Activated T-helper 17 cell treated with anti-CD3 and anti-CD28 coated beads, Interleukin-2, amount 50 U/mL, for 72 hours (primary cell): ENCODE data around the gene FAM200B. TPM values are rescaled to one million over a fixed set of nuclear protein-coding genes. Genes with fewer than 3 reads are reported as not detected.

Experiments used
- ATAC-seq: fragments of 150-1000 bp; cut with Tn5 transposase; replicated peaks from 2 replicates; pipeline ENCODE4 v1.10.0; 2021; ENCODE audit warnings: mild to moderate bottlenecking, moderate library complexity
- H3K27ac Mint-ChIP-seq: one replicate; pipeline ENCODE4 v1.8.0; 2022; ENCODE audit warnings: mixed read lengths
- H3K27me3 Mint-ChIP-seq: one replicate; pipeline ENCODE4 v1.8.0; 2022; ENCODE audit warnings: mixed read lengths
- H3K36me3 Mint-ChIP-seq: one replicate; pipeline ENCODE4 v1.8.0; 2022; ENCODE audit warnings: low read depth, mild to moderate bottlenecking, mixed read lengths
- H3K4me1 Mint-ChIP-seq: one replicate; pipeline ENCODE4 v1.8.0; 2022; ENCODE audit warnings: mixed read lengths
- H3K4me3 Mint-ChIP-seq: one replicate; pipeline ENCODE4 v1.8.0; 2022; ENCODE audit warnings: mild to moderate bottlenecking, mixed read lengths
- H3K9me3 Mint-ChIP-seq: one replicate; pipeline ENCODE4 v1.8.0; 2022; ENCODE audit warnings: mixed read lengths
- total RNA-seq, 2 donors: library from RNA; stranded (reverse); gene quantifications; one replicate each; pipeline ENCODE4 v1.2.3, GENCODE V29; 2022

Gene FAM200B
- total RNA-seq, 2 donors from 2014 or later: 9.2 to 10.3 TPM

DNA sequence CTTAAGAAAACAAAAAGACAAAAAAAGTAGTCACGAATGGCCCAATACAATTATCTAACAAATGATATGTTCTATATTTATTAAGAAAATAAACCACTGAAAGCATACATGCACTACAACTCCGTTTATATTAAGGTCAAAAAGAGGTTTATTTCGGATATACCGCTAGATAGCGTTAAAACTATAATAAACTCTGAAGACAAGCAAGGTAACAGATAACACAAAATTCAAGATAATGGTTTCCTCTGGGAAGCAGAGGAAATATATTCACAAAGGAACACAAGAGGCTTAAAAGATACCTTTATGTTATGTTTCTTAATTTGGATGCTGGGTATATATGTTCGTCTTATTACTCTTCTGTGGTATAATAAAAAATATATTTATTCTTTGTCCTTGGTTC lies 4.7 kb upstream of the FAM200B start:
- Mint-ChIP-seq H3K27me3 (no peaks in the 10 kb centered on the region), H3K27ac (no peak overlapping the region), H3K36me3 (peaks cover 16% of the 10 kb centered on the region), H3K4me3 (no peak overlapping the region), H3K9me3 (no peaks in the 10 kb centered on the region), H3K4me1 (peaks cover 8% of the 10 kb centered on the region)
- no peak for ATAC-seq

DNA sequence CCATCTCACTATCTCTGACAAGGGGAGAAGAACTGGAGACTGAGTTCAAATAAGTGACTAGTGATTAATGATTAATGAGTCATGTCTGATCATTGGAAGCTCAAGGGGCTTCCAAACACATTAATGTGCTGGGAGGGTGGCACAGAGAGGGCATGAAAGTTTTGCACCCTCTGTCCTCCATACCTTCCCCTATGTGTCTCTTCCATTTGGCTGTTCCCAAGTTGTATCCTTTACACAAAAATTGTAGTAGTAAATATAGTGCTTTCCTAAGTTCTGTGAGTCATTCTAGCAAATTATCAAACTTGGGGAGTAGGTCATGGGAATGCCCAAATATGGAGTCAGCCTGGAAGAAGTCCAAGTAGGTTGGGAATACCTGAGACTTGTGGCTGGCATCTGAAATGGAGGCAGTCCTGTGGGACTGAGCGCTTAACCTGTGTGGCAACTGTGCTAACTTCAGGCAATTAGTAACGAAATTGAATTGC lies 4.1 kb upstream of the FAM200B start:
- no peak overlapping the region for H3K27ac Mint-ChIP-seq
- H3K36me3 Mint-ChIP-seq: peaks cover 23% of the 10 kb centered on the region
- H3K27me3 Mint-ChIP-seq: no peaks in the 10 kb centered on the region
- H3K4me3 Mint-ChIP-seq: no peak overlapping the region
- ATAC-seq: no peak
- H3K4me1 Mint-ChIP-seq: peaks cover 15% of the 10 kb centered on the region
- H3K9me3 Mint-ChIP-seq: no peaks in the 10 kb centered on the region

DNA sequence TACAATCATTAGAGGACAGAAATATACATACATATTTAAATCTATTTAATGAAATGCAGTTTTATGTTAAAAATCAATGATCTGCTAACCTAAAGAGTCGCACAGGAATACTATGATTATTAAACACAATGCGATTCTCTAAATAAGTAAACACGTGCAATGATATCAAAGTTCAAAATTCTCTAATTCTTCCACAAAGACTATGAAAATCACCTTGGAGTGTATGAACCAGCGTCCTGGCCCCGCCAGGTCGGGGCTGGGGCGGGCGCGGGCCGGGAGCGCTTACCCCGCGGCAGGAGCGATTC lies 608 bp upstream of the FAM200B start:
- no peak for ATAC-seq
- H3K27ac Mint-ChIP-seq: peak overlapping the region; percentile 99
- H3K4me1 Mint-ChIP-seq: peaks cover 28% of the 10 kb centered on the region
- no peaks in the 10 kb centered on the region for H3K9me3 Mint-ChIP-seq
- H3K27me3 Mint-ChIP-seq: no peaks in the 10 kb centered on the region
- peaks cover 25% of the 10 kb centered on the region for H3K36me3 Mint-ChIP-seq
- H3K4me3 Mint-ChIP-seq: peak overlapping the region; percentile 100

- ATAC-seq: no peak
- peaks cover 40% of the 10 kb centered on the region for H3K36me3 Mint-ChIP-seq
- peak overlapping the region; percentile 100 for H3K4me3 Mint-ChIP-seq
- H3K4me1 Mint-ChIP-seq: peaks cover 28% of the 10 kb centered on the region
- H3K9me3 Mint-ChIP-seq: no peaks in the 10 kb centered on the region
- H3K27ac Mint-ChIP-seq: peak overlapping the region; percentile 99
- H3K27me3 Mint-ChIP-seq: no peaks in the 10 kb centered on the region
Observed at GRCh38 chr4:15682242-15683142, 865 bp downstream of the FAM200B start.

DNA sequence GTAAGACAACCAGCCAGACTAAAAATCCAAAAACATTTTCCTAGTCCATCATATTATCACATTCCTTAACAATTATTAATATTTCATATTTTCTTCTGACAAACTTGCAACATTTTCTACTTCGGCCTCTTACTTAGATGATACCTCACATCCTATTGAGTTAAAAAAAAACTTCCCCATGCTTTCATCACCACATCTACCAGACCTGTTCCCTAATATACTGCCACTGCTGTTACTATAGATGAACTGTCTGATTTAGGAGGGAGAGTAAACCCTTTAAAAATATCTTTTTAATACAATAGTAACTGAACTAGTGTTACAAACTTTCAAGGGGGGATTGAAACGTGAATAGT lies 1.5 kb downstream of the FAM200B start:
- H3K4me1 Mint-ChIP-seq: peaks cover 28% of the 10 kb centered on the region
- H3K27ac Mint-ChIP-seq: no peak overlapping the region
- peaks cover 46% of the 10 kb centered on the region for H3K36me3 Mint-ChIP-seq
- H3K27me3 Mint-ChIP-seq: no peaks in the 10 kb centered on the region
- peak overlapping the region; percentile 100 for H3K4me3 Mint-ChIP-seq
- no peak for ATAC-seq
- no peaks in the 10 kb centered on the region for H3K9me3 Mint-ChIP-seq

- Mint-ChIP-seq H3K27ac (no peak overlapping the region), H3K27me3 (no peaks in the 10 kb centered on the region), H3K4me3 (no peak overlapping the region), H3K4me1 (peaks cover 28% of the 10 kb centered on the region), H3K9me3 (no peaks in the 10 kb centered on the region), H3K36me3 (peaks cover 51% of the 10 kb centered on the region)
- ATAC-seq: no peak
Observed at GRCh38 chr4:15684498-15684897, 2.9 kb downstream of the FAM200B start.

GRCh38 chr4:15688051-15688450 lies 6.4 kb downstream of the FAM200B start:
- ATAC-seq: no peak
- no peak overlapping the region for H3K27ac Mint-ChIP-seq
- H3K4me3 Mint-ChIP-seq: no peak overlapping the region

GRCh38 chr4:15689540-15689939 lies 7.9 kb downstream of the FAM200B start:
- H3K4me3 Mint-ChIP-seq: no peak overlapping the region
- H3K36me3 Mint-ChIP-seq: peaks cover 28% of the 10 kb centered on the region
- H3K27ac Mint-ChIP-seq: no peak overlapping the region
- H3K9me3 Mint-ChIP-seq: no peaks in the 10 kb centered on the region
- H3K4me1 Mint-ChIP-seq: no peaks in the 10 kb centered on the region
- no peak for ATAC-seq
- no peaks in the 10 kb centered on the region for H3K27me3 Mint-ChIP-seq

More at GRCh38 chr4:15688051-15688450, 6.4 kb downstream of the FAM200B start:
- Mint-ChIP-seq H3K27me3 (no peaks in the 10 kb centered on the region), H3K4me1 (peaks cover 9% of the 10 kb centered on the region), H3K36me3 (peaks cover 28% of the 10 kb centered on the region), H3K9me3 (no peaks in the 10 kb centered on the region)

DNA sequence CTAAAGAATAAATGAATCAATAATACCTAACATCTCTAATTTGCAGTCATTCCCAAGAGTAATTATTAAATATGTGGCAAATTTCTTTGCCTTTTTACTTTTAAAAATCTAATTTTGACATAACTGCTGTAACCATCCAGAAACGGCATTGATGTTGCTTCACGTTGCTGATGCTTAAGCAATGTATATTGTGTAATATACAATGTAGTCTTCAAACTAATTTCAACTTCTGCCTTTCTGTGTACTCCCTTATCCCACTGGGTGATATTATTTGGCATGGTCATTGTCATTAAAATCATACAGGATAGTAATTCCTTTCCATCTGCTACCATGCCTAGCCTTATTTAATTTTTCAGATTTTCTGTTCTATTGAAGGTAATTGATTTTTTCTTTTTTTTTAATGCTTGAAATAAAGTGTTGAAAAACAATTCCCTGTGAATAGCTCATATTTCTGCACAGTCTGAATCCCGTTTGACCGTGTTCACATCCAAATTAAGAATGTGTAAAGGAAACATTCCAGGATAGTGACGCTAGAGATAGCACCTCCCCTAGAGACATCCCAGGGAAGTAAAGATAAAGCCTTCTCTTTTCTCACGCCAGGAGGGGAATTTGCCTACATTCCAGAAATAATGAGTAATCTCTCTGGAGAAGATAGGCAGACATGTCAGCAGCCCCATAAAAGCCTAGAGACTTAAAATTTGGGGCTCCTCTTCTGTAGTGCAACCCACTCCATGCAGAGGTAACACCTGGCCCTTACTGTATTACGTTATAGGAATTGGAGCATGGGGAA lies 8.6 kb downstream of the FAM200B start:
- H3K36me3 Mint-ChIP-seq: peaks cover 28% of the 10 kb centered on the region
- no peak for ATAC-seq
- no peaks in the 10 kb centered on the region for H3K27me3 Mint-ChIP-seq
- H3K27ac Mint-ChIP-seq: no peak overlapping the region
- no peak overlapping the region for H3K4me3 Mint-ChIP-seq
- H3K9me3 Mint-ChIP-seq: no peaks in the 10 kb centered on the region
- no peaks in the 10 kb centered on the region for H3K4me1 Mint-ChIP-seq

- ATAC-seq: no peak
- H3K9me3 Mint-ChIP-seq: no peaks in the 10 kb centered on the region
- peaks cover 22% of the 10 kb centered on the region for H3K36me3 Mint-ChIP-seq
- H3K4me1 Mint-ChIP-seq: no peaks in the 10 kb centered on the region
- H3K27me3 Mint-ChIP-seq: no peaks in the 10 kb centered on the region
- no peak overlapping the region for H3K27ac Mint-ChIP-seq
- no peak overlapping the region for H3K4me3 Mint-ChIP-seq
Observed at GRCh38 chr4:15691346-15692135, 9.9 kb downstream of the FAM200B start.

GRCh38 chr4:15692602-15693001 lies 11.0 kb downstream of the FAM200B start:
- Mint-ChIP-seq H3K27me3 (peaks cover 5% of the 10 kb centered on the region), H3K4me1 (no peaks in the 10 kb centered on the region), H3K27ac (no peak overlapping the region), H3K9me3 (no peaks in the 10 kb centered on the region), H3K4me3 (no peak overlapping the region), H3K36me3 (peaks cover 11% of the 10 kb centered on the region)
- no peak for ATAC-seq

DNA sequence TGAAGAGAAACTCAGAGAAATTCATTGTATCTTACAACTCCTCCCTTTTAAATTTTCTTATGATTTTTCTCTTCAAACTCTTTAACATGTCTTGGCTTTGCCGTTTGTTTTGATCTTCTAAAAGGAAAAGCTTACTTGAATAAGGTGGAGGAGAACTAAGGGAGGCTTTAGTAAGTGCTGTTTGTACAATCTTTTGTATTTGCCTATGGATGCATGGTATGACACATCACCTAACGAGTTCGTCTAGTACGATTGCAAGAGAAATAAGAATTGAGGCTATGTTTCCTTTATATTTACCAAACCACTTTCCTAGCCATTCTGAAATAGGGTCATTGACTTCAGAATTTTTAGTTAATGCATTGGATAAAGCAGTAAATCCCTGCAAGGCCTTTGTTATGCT lies 12.8 kb downstream of the FAM200B start:
- no peak for ATAC-seq
- Mint-ChIP-seq H3K27me3 (peaks cover 5% of the 10 kb centered on the region), H3K4me1 (no peaks in the 10 kb centered on the region), H3K27ac (no peak overlapping the region), H3K4me3 (no peak overlapping the region), H3K9me3 (no peaks in the 10 kb centered on the region), H3K36me3 (no peaks in the 10 kb centered on the region)

- Mint-ChIP-seq H3K36me3 (no peaks in the 10 kb centered on the region), H3K4me3 (no peak overlapping the region), H3K27ac (no peak overlapping the region), H3K9me3 (no peaks in the 10 kb centered on the region), H3K4me1 (no peaks in the 10 kb centered on the region), H3K27me3 (peaks cover 8% of the 10 kb centered on the region)
- ATAC-seq: no peak
Observed at GRCh38 chr4:15695240-15695699, 13.6 kb downstream of the FAM200B start.

DNA sequence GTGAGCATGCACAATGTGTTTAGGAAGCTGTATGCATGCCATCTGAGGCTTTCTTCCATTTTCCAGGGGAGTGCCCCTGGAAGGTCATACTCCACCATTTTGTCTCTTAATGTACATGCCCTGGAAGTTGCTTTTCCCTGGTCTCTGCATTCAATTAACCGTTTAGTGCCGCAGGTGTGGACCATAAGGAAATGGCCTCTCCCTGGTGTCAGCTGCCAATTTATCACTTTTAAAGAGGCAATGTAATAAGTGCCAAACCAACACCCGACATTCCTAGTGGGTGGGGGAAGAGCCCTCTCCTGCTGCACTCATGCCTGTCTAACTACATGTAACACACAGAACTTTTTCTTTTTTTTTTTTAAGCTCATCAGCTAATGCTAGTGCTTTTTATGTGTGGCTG lies 14.1 kb downstream of the FAM200B start:
- H3K9me3 Mint-ChIP-seq: no peaks in the 10 kb centered on the region
- ATAC-seq: no peak
- no peak overlapping the region for H3K4me3 Mint-ChIP-seq
- H3K4me1 Mint-ChIP-seq: no peaks in the 10 kb centered on the region
- H3K36me3 Mint-ChIP-seq: no peaks in the 10 kb centered on the region
- no peak overlapping the region for H3K27ac Mint-ChIP-seq
- peaks cover 8% of the 10 kb centered on the region for H3K27me3 Mint-ChIP-seq
